ENCODE data around the gene KCNK16. TPM values are rescaled to one million over a fixed set of nuclear protein-coding genes. Genes with fewer than 3 reads are reported as not detected.

The KCNK16 gene
- not detected in 2 replicates for total RNA-seq (ENCODE audit: low replicate concordance)

GRCh38 chr6:39322306-39322850, at the start of gene KCNK16:
Gene KCNK16, minus strand, starts transcription at chr6:39322702. Its CDS starts 162 bp downstream, at chr6:39322540.
- DNase-seq (ENCODE audit: low read depth) = no peak
- H3K4me3 ChIP-seq (ENCODE audit: low read depth, low read length) = no peak within 1 kb of the TSS
- no peak for TF ChIP-seq CTCF (IDR thresholded peaks at IDR 0.05; ENCODE audit: insufficient read depth, low read length)

GRCh38 chr6:39370390-39370789, 47.9 kb upstream of the KCNK16 start:
- DNase-seq (ENCODE audit: low read depth) = no peak
- TF ChIP-seq CTCF (IDR thresholded peaks at IDR 0.05; ENCODE audit: insufficient read depth, low read length) = no peak
- no peak overlapping the region for H3K4me3 ChIP-seq (ENCODE audit: low read depth, low read length)

GRCh38 chr6:39369987-39370386, 47.5 kb upstream of the KCNK16 start:
- DNase-seq (ENCODE audit: low read depth) = no peak
- no peak overlapping the region for H3K4me3 ChIP-seq (ENCODE audit: low read depth, low read length)
- no peak for TF ChIP-seq CTCF (IDR thresholded peaks at IDR 0.05; ENCODE audit: insufficient read depth, low read length)

GRCh38 chr6:39367700-39368099, 45.2 kb upstream of the KCNK16 start:
- no peak for TF ChIP-seq CTCF (IDR thresholded peaks at IDR 0.05; ENCODE audit: insufficient read depth, low read length)
- no peak overlapping the region for H3K4me3 ChIP-seq (ENCODE audit: low read depth, low read length)
- no peak for DNase-seq (ENCODE audit: low read depth)

GRCh38 chr6:39366931-39367618, 44.6 kb upstream of the KCNK16 start:
- TF ChIP-seq CTCF (IDR thresholded peaks at IDR 0.05; ENCODE audit: insufficient read depth, low read length) = no peak

GRCh38 chr6:39365281-39366074, 43.0 kb upstream of the KCNK16 start:
- no peak for DNase-seq (ENCODE audit: low read depth)
- no peak overlapping the region for H3K4me3 ChIP-seq (ENCODE audit: low read depth, low read length)
- TF ChIP-seq CTCF (IDR thresholded peaks at IDR 0.05; ENCODE audit: insufficient read depth, low read length) = no peak

More at GRCh38 chr6:39366931-39367618, 44.6 kb upstream of the KCNK16 start:
- DNase-seq (ENCODE audit: low read depth) = no peak
- no peak overlapping the region for H3K4me3 ChIP-seq (ENCODE audit: low read depth, low read length)

All from fibroblast of the aortic adventitia (primary cell).